Measurements from ENCODE around the gene PDZRN3.
A peak's percentile ranks its signal among the peaks of the same experiment; 100 is the strongest.

Gene PDZRN3

DNA sequence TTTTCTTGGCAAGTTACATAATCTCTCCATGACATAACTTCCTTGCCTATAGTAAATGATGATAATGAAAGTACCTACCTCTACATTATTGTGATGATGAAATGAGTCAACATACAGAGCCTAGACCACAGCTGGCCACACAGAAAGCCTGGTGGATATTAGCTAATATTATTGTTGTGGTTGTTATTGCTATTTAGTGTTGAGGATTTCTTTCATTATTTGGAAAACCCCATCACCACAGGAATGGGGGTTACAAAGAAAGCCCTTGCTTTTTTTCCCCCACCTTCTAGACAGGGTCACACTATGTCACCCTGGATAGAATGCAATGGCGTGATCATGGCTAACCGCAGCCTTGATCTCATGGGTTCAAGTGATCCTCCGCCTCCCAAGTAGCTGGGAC lies 125.0 kb downstream of the PDZRN3 start:
- TF ChIP-seq ZNF384 (IDR thresholded peaks at IDR 0.05) (no peak), ARNT (IDR thresholded peaks at IDR 0.05) (no peak), SP1 (IDR thresholded peaks at IDR 0.05) (no peak), HDGF (IDR thresholded peaks at IDR 0.05; ENCODE audit: borderline replicate concordance) (no peak), FOXA1 (IDR thresholded peaks at IDR 0.05) (no peak), LEF1 (IDR thresholded peaks at IDR 0.05; ENCODE audit: borderline replicate concordance) (no peak)
- no peak for DNase-seq (ENCODE audit: extremely low spot score)
- CTCF ChIA-PET = no interaction called here
- POLR2A ChIA-PET = no interaction called here

DNA sequence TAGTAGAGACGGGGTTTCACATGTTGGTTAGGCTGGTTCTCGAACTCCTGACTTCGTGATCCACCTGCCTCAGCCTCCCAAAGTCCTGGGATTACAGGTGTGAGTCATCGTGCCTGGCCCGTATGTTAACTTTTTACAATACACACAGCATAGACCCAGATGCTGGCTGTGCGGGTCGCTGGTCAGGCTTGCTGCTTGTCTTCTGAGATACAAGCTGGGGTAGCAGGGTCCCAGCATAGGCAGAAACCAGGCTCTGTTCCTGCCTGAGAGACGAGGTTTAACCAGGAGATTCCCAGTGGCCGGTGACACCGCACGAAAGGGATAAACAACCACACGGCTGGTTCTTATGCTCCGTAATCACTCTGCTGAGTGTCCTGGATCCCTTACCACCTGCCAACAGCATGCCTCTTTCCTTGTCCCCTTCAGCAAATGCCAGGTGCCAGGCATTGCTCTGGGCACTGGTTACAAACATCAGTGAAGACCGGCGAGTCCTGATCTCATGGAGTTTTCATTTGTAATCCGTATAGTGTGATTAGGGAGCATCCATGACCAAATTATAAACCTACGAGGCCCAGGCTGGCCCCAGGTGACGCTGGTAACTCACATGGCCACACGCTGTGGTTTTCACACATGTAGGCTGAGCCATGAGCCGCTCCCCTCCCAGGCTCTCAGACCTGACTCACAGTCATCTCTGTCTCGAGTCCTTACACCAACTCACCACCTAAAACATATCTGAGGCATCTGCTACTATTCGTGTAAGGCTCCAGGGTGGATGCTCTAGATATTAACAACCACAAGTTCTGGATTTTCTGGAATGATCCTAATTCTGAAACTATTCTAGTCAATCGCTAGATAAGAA lies 125.7 kb downstream of the PDZRN3 start:
- POLR2A ChIA-PET = no interaction called here
- CTCF ChIA-PET = interaction anchor here (2.2 kb wide), 1 partner anchor 9 kb away, joined by 9 read pairs; no protein-coding TSS in a partner anchor
- DNase-seq (ENCODE audit: extremely low spot score) = no peak
- TF ChIP-seq ELF4 (IDR thresholded peaks at IDR 0.05) = no peak
- TF ChIP-seq, protein P1, sequence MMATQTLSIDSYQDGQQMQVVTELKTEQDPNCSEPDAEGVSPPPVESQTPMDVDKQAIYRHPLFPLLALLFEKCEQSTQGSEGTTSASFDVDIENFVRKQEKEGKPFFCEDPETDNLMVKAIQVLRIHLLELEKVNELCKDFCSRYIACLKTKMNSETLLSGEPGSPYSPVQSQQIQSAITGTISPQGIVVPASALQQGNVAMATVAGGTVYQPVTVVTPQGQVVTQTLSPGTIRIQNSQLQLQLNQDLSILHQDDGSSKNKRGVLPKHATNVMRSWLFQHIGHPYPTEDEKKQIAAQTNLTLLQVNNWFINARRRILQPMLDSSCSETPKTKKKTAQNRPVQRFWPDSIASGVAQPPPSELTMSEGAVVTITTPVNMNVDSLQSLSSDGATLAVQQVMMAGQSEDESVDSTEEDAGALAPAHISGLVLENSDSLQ (IDR thresholded peaks at IDR 0.05) = no peak

DNA sequence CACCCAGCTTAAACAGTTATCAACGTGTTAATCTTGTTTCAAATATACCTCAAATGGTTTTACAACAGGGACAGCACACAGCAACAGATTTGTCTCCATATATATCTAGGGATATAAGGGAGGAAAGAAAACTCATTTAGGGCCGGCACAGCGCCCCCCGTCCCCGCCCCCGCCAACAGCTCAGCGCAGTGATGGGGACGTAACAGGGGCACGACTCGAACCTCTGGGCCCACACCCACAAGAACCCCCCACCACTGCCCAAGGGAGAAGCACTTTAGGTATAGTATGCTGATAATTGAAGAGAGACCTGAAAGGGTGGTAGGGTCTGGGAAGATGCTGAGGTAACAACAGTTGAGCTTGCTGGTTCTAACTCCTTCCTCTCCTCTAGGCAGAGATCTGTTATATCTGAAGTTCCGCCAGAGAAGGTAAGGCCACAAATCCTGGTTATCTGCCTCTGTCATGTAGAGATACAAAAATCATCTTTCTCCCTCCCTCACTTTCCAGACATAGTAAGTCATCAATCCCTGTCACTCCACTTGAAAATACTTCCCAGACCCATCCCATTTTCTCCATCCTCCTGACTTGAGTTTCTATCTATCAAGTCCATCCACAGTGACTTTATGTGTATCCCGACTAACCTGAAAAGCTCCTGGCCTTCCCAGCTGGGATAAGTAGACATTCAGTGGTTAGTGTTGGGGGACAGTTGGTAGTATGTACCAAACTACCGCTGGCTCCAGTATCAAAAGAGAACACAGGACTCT lies 126.9 kb downstream of the PDZRN3 start:
- ChIA-PET CTCF (interaction anchor here (1.0 to 2.2 kb wide), 2 partner anchors 10 to 13 kb away, joined by 3 to 9 read pairs; no protein-coding TSS in a partner anchor), POLR2A (no interaction called here)
- TF ChIP-seq ARNT (IDR thresholded peaks at IDR 0.05) = no peak
- TF ChIP-seq SUZ12 (IDR thresholded peaks at IDR 0.05) = no peak
- TF ChIP-seq, protein P1 (IDR thresholded peaks at IDR 0.05) = peak; percentile 68
- no peak for TF ChIP-seq LEF1 (IDR thresholded peaks at IDR 0.05; ENCODE audit: borderline replicate concordance)
- DNase-seq (ENCODE audit: extremely low spot score) = no peak

DNA sequence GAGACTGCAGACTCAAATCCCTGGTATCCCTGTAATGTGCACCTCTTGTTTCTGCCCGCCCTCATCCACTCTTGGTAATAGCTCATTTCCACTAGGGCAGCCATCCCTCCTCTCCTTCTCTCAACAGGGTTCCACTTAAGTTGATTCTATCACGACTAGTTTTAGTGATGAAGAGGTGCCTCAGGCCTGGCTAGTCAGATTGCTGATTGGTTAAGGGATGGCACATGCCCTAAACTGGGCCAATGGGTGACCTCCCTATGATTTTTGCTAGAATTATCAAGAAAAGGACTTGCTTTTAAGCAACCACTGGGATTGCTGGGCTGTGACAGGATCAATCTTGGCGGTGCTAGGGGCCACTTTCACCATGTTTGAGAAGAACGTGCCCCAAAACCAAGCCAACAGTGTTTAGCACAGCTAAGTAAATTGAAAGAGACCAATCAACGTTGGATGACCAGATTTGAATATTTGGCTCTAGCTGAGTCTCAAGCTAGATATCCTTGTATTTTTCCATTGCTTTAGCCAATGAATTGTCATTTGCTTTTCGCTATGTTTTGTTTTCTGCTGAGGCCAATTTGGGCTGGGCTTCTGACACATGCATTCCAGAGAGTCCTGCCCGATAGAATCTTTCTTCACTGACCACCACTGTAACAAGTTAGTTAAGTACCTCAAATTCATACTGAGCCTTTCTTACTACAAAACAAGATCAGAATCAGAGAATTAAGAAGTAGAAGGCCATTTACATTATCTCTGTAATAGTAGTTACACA lies 131.0 kb downstream of the PDZRN3 start:
- no peak for TF ChIP-seq BHLHE40 (IDR thresholded peaks at IDR 0.05; ENCODE audit: borderline replicate concordance)
- TF ChIP-seq, protein P1 (IDR thresholded peaks at IDR 0.05) = peak; percentile 69
- ChIA-PET CTCF (interaction anchor here (1.2 to 1.3 kb wide), 2 partner anchors 14 to 24 kb away, joined by 3 to 5 read pairs; no protein-coding TSS in a partner anchor), POLR2A (no interaction called here)
- no peak for DNase-seq (ENCODE audit: extremely low spot score)

DNA sequence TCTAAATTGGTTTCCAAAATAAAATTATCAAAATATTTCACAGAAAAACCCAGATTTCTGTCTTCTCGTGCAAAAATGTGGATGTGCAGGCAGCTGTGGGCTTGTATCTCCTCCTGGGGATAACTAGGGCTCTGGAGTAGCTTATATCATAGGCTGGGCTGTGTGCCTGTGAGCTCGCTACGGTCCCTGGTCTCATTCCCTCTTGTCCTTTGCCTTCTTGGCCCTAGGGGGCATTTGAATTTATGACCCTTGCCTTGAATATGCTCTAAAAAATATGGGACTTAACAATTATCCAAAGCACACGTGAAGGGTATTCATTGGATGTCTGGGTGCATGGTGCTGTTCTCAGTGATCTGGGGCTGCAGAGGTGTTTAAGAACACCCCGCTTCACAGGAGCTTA lies 132.6 kb downstream of the PDZRN3 start:
- TF ChIP-seq SP1 (IDR thresholded peaks at IDR 0.05) (no peak), ZNF384 (IDR thresholded peaks at IDR 0.05) (no peak), L3MBTL2 (conservative IDR thresholded peaks at IDR 0.05) (no peak), FOXK2 (IDR thresholded peaks at IDR 0.05) (no peak), FOXA1 (IDR thresholded peaks at IDR 0.05) (no peak)
- POLR2A ChIA-PET = no interaction called here
- no peak for DNase-seq (ENCODE audit: extremely low spot score)
- CTCF ChIA-PET = interaction anchor here (0.6 to 1.2 kb wide), 2 partner anchors 9 to 357 kb away, joined by 3 read pairs; no protein-coding TSS in a partner anchor

DNA sequence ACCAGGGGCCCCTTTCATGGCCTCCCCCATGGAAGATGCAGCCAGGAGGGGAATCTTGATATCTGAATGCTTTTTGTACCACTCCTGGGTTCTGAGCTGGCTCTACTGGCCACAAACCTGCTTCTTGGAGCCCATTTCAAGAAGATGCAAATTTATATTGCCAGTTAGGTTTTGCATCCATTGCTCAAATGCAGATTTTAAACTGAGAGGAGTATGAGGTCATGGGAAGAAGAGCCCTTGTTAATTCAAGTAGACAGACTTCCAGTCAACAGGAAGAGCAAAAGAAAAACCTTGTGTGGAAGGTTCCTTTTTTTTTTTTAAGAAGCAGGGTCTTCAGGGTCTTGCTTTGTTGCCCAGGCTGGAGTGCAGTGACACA lies 133.5 kb downstream of the PDZRN3 start:
- DNase-seq (ENCODE audit: extremely low spot score) = no peak
- ChIA-PET CTCF (interaction anchor here (0.6 to 1.6 kb wide), 2 partner anchors 17 to 487 kb away, joined by 4 to 5 read pairs; no protein-coding TSS in a partner anchor), POLR2A (no interaction called here)
- no peak for TF ChIP-seq SUZ12 (IDR thresholded peaks at IDR 0.05)
- no peak for TF ChIP-seq FOXA1 (IDR thresholded peaks at IDR 0.05)
- no peak for TF ChIP-seq SP1 (IDR thresholded peaks at IDR 0.05)

DNA sequence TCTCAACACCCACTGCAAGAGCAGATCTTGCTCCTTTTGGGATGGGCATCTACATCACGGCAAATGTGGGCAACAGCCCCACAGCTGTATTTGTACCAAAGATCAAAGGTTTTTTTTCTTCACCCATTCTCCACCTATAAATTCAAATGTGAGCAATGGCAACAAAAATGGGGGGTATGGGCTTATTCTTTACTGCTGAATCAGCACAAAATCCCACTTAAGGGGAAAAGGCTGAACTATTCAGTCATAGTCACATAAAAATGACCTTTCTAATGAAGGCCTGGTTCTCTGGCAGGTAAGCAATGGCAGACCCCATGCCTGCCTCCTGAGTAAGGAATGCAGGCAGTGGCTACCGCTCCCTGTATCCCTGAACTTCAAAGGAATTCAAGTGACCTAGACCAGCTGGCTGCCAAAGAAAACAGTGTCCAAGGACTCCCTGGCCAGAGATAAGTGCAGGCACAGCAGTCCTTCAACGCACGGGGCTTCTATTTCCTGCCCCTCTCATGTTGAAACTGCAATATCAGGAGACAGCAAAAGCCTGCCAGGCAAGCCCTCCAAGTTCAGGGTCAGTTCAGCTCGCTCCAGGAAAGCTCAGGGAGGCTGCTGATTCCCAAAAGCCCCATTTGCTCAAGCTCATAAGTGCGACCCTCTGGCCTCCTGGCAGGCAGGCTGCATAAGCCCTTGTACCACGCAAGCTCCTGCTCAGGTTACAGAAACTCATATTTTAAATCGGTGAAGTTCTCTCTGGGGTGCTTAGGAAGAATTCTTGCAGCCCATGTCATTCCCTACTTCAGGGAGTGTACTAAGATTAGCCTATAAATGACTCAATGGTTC lies 134.1 kb downstream of the PDZRN3 start:
- peak; percentile 41 for DNase-seq (ENCODE audit: extremely low spot score)
- TF ChIP-seq, protein P1 (IDR thresholded peaks at IDR 0.05) = peak; percentile 76
- TF ChIP-seq NFRKB (IDR thresholded peaks at IDR 0.05) (no peak), FOXA1 (IDR thresholded peaks at IDR 0.05) (no peak), TARDBP (IDR thresholded peaks at IDR 0.05) (no peak), CTBP1 (IDR thresholded peaks at IDR 0.05; ENCODE audit: borderline replicate concordance) (peak; percentile 90), LEF1 (IDR thresholded peaks at IDR 0.05; ENCODE audit: borderline replicate concordance) (peak; percentile 90; the same call in 1 of the 2 replicates), FOXM1 (IDR thresholded peaks at IDR 0.05; ENCODE audit: borderline replicate concordance) (peak; percentile 61; the same call in 1 of the 2 replicates), ARNT (IDR thresholded peaks at IDR 0.05) (peak; percentile 49; the same call in 1 of the 2 replicates)
- ChIA-PET CTCF (interaction anchor here (0.6 to 1.6 kb wide), 3 partner anchors 17 to 486 kb away, joined by 3 to 5 read pairs (median 4); no protein-coding TSS in a partner anchor), POLR2A (no interaction called here)
